HepG2 (cell line): ENCODE results near the gene PLXNB2.

Experiments
- CTCF ChIP-seq: sonication (generic); formaldehyde crosslinking; IDR thresholded peaks from 2 replicates; pipeline ENCODE4 v1.5.0; 2020; ENCODE audit warnings: mild to moderate bottlenecking, missing genetic modification reagents, moderate library complexity
- DNMT3B ChIP-seq: conservative IDR thresholded peaks from 2 replicates; pipeline ENCODE4 v1.6.1; 2016; ENCODE audit warnings: missing biosample characterization, control low read depth
- HMGA1 ChIP-seq: sonication (generic); formaldehyde crosslinking; conservative IDR thresholded peaks from 2 replicates; pipeline ENCODE4 v1.4.0; 2020; ENCODE audit warnings: missing genetic modification reagents
- THYN1 ChIP-seq: sonication (generic); formaldehyde crosslinking; IDR thresholded peaks from 2 replicates; pipeline ENCODE4 v1.8.1; 2023; ENCODE audit warnings: low read depth, mild to moderate bottlenecking, moderate library complexity, missing genetic modification reagents, borderline replicate concordance
- ZFP1 ChIP-seq: IDR thresholded peaks from 2 replicates; pipeline ENCODE4 v1.6.1; 2016
- ZNF263 ChIP-seq: sonication (generic); formaldehyde crosslinking; IDR thresholded peaks from 2 replicates; pipeline ENCODE4 v1.4.0; 2020; ENCODE audit warnings: missing genetic modification reagents

- TF ChIP-seq THYN1 (CRISPR knock-in tag) (no peak), ZNF263 (CRISPR knock-in tag) (no peak), ZFP1 (CRISPR knock-in tag) (no peak), CTCF (CRISPR knock-in tag) (no peak), HMGA1 (CRISPR knock-in tag) (no peak), DNMT3B (CRISPR knock-in tag) (no peak)
Measured at GRCh38 chr22:50262460-50262911, 45.0 kb downstream of the PLXNB2 start.
